ENCODE measurements around the gene KNSTRN. TPM values are rescaled to one million over a fixed set of nuclear protein-coding genes. Genes with fewer than 3 reads are reported as not detected.

The KNSTRN gene
- total RNA-seq, 1 donor from 2014 or later, result 18.1 TPM

- no peak for ATAC-seq
- Histone ChIP-seq H3K4me3 (no peak overlapping the region), H3K4me1 (peaks cover 12% of the 10 kb centered on the region), H3K36me3 (no peaks in the 10 kb centered on the region), H3K27me3 (no peaks in the 10 kb centered on the region), H3K27ac (no peak overlapping the region), H3K9me3 (no peaks in the 10 kb centered on the region)
- TF ChIP-seq, protein P1, sequence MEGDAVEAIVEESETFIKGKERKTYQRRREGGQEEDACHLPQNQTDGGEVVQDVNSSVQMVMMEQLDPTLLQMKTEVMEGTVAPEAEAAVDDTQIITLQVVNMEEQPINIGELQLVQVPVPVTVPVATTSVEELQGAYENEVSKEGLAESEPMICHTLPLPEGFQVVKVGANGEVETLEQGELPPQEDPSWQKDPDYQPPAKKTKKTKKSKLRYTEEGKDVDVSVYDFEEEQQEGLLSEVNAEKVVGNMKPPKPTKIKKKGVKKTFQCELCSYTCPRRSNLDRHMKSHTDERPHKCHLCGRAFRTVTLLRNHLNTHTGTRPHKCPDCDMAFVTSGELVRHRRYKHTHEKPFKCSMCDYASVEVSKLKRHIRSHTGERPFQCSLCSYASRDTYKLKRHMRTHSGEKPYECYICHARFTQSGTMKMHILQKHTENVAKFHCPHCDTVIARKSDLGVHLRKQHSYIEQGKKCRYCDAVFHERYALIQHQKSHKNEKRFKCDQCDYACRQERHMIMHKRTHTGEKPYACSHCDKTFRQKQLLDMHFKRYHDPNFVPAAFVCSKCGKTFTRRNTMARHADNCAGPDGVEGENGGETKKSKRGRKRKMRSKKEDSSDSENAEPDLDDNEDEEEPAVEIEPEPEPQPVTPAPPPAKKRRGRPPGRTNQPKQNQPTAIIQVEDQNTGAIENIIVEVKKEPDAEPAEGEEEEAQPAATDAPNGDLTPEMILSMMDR (IDR thresholded peaks at IDR 0.05), result no peak
- no peak for DNase-seq
- intact Hi-C loops (cut with DNase I), result loop anchor here (10.0 kb wide), 1 partner anchor 65 kb away; no protein-coding TSS in a partner anchor
Measured at GRCh38 chr15:40360015-40360414, 22.5 kb upstream of the KNSTRN start.

DNA sequence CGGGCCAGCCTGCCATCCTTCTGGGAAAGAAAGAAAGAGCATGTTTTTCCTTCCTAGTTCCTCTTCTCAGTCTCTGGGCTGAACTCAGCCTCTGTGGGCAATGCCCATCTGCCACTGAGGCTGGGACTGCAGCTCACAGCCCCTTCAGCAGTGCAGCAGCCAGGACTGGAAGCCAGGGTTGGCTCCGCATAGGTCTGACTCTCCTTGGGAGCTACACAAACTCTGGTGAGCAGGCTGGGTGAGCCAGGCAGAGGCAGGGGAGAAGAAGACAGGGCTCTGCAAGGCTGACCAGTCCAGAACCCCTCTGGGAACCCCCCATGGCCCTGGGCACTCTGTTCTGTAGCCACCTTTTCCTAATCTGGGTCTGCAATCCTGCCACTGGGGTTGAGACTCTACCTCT is 20.9 kb upstream of the KNSTRN start:
- DNase-seq (no peak), ATAC-seq (no peak)
- Histone ChIP-seq H3K4me1 (peaks cover 14% of the 10 kb centered on the region), H3K9me3 (no peaks in the 10 kb centered on the region), H3K27me3 (no peaks in the 10 kb centered on the region), H3K27ac (no peak overlapping the region), H3K4me3 (no peak overlapping the region), H3K36me3 (no peaks in the 10 kb centered on the region)
- intact Hi-C loops (cut with DNase I), result loop anchor here (10.0 kb wide), 1 partner anchor 63 kb away; no protein-coding TSS in a partner anchor
- TF ChIP-seq, protein P1 (IDR thresholded peaks at IDR 0.05), result no peak

DNA sequence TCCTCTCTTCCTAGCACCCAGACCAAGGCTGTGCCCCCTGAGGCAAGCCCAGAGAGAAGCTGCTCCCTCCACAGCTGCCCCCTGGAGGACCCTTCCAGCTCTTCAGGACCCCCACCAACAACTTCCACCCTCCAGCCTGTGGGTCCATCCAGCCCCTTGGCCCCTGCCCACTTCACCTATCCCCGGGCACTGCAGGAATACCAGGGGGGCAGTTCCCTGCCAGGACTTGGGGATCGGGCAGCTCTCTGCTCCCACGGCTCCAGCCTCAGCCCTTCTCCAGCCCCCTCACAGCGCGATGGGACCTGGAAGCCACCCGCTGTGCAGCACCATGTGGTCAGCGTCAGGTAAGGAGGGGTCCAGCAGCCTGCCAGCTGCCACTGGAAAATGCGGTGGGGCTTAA is 18.9 kb upstream of the KNSTRN start:
- Histone ChIP-seq H3K4me3 (no peak overlapping the region), H3K36me3 (no peaks in the 10 kb centered on the region), H3K9me3 (no peaks in the 10 kb centered on the region), H3K27ac (no peak overlapping the region), H3K4me1 (peaks cover 18% of the 10 kb centered on the region), H3K27me3 (no peaks in the 10 kb centered on the region)
- no peak for ATAC-seq
- intact Hi-C loops (cut with DNase I), result loop anchor here (10.0 kb wide), 1 partner anchor 61 kb away; no protein-coding TSS in a partner anchor
- peak; percentile 52 for DNase-seq
- TF ChIP-seq, protein P1 (IDR thresholded peaks at IDR 0.05), result no peak

- Histone ChIP-seq H3K27me3 (no peaks in the 10 kb centered on the region), H3K9me3 (no peaks in the 10 kb centered on the region), H3K4me1 (peaks cover 12% of the 10 kb centered on the region), H3K27ac (no peak overlapping the region), H3K4me3 (no peak overlapping the region), H3K36me3 (no peaks in the 10 kb centered on the region)
- intact Hi-C loops (cut with DNase I), result loop anchor here (10.0 kb wide), 1 partner anchor 61 kb away; no protein-coding TSS in a partner anchor
- no peak for ATAC-seq
- DNase-seq, result peak; percentile 54
- TF ChIP-seq, protein P1 (IDR thresholded peaks at IDR 0.05), result no peak
Measured at GRCh38 chr15:40364251-40364650, 18.3 kb upstream of the KNSTRN start.

- intact Hi-C loops (cut with DNase I), result loop anchor here (10.0 kb wide), 1 partner anchor 60 kb away; no protein-coding TSS in a partner anchor
- Histone ChIP-seq H3K27ac (no peak overlapping the region), H3K9me3 (no peaks in the 10 kb centered on the region), H3K36me3 (no peaks in the 10 kb centered on the region), H3K4me3 (no peak overlapping the region), H3K27me3 (no peaks in the 10 kb centered on the region), H3K4me1 (peaks cover 12% of the 10 kb centered on the region)
- DNase-seq (no peak), ATAC-seq (no peak)
- TF ChIP-seq, protein P1 (IDR thresholded peaks at IDR 0.05), result no peak
Measured at GRCh38 chr15:40365016-40365415, 17.5 kb upstream of the KNSTRN start.
